Lung microvascular endothelial cell (primary cell): ENCODE results near the gene MORF4L1. TPM values are rescaled to one million over a fixed set of nuclear protein-coding genes. Genes with fewer than 3 reads are reported as not detected.

Experiments used
- DNase-seq, 2 donors: peaks; one replicate each; pipeline versions ENCODE4 v3.0.0 to v3.0.0-alpha.2; 2010; ENCODE audit warnings: low read depth in 2 of 2
- total RNA-seq: library from RNA; depleted of rRNA; stranded (reverse); fragments of >200 nt; gene quantifications from 2 replicates; pipeline ENCODE4 v1.2.1, GENCODE V29; 2014

MORF4L1 gene
- total RNA-seq, 1 donor from 2014 or later = 224 TPM

- DNase-seq = peak; percentile 41 to 75
Measured at GRCh38 chr15:78944669-78945407, 72.1 kb downstream of the MORF4L1 start, which contains the start of gene CTSH. Gene CTSH (minus strand): TSS chr15:78945046. CDS start chr15:78944981, 65 bp downstream.

GRCh38 chr15:78946493-78946892 is 73.8 kb downstream of the MORF4L1 start:
- DNase-seq = no peak

- DNase-seq = no peak
Measured at GRCh38 chr15:78947506-78947905, 74.8 kb downstream of the MORF4L1 start.

Other genes with a start within 250 kb of the MORF4L1 start
- not detected in 2 replicates for gene CHRNB4, start 231.7 kb upstream of the MORF4L1 start, total RNA-seq
- gene ADAMTS7, start 61.4 kb upstream of the MORF4L1 start, total RNA-seq = 2.6 and 7.0 TPM in 2 replicates
- gene CTSH, start 72.2 kb downstream of the MORF4L1 start, total RNA-seq = 33.3 and 55.6 TPM in 2 replicates
- gene RASGRF1, start 217.9 kb downstream of the MORF4L1 start, total RNA-seq = 0.65 and 1.8 TPM in 2 replicates